GM12801 (cell line): ENCODE results near the gene DMRTB1.

Experiments
- CTCF ChIP-seq: IDR thresholded peaks from one replicate; pipeline ENCODE4 v1.5.1; 2011; ENCODE audit warnings: control low read depth; ENCODE audit not compliant: insufficient read length; ENCODE audit errors: extremely low read depth

DMRTB1 gene

DNA sequence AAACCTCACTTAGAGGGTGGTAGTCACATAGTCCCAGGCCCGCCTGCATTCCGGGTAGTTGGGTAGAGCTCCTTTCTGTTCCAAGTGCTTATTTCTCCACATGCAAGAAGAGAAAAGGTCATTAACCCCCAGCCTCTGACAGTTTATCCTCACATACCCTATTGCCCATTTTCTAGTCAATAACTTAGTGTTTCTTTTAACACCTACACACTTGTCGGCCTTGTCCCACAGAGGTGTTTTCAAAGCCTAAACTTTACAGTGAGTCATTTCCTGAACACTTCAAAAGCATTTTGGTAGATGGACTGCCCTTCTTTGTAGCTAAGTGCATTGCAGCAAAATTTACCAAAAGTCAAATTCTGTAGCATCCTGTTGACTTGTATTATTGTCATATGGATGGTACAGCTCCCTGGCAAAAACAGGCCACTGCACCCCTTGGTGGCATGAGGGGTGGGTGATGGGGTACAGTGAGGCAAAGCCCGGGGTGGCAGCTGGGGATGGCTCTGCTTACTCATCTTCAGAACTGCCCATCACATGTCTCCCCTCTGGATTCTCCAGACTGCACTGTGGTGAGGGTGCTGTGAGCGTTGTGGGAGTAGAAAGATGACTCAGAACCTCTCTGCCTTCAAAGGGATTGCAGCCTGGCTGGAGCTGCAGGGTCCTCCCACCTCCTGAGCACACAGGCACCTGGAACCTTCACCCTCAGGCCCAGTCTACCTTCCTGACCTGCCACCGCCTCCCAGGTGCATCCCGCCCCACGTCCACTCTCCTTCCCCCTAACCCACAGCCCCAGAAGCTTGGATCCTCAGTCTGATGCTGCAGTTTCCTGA is 45.8 kb upstream of the DMRTB1 start:
- no peak for TF ChIP-seq CTCF

DNA sequence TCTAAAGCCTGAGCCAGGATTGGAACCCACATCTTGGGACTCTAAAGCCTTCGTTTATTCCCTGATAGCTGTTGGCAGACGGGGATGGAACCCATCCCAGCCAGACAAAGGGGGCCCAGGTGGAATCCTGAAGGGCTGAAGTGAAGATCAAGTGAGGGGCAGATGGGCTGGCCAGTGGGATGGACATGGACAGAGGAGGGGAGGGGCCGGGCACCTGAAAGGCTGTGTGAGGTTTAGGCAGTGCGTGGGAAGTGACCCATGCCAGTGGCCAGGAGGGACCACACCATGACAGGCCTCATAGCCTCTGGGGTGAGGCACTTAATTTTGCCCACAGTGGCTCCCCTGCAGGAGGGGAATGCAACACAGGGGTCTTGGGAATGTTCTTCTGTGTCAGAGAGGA is 44.6 kb upstream of the DMRTB1 start:
- no peak for TF ChIP-seq CTCF

GRCh38 chr1:53415432-53415831 is 43.8 kb upstream of the DMRTB1 start:
- TF ChIP-seq CTCF, result no peak

DNA sequence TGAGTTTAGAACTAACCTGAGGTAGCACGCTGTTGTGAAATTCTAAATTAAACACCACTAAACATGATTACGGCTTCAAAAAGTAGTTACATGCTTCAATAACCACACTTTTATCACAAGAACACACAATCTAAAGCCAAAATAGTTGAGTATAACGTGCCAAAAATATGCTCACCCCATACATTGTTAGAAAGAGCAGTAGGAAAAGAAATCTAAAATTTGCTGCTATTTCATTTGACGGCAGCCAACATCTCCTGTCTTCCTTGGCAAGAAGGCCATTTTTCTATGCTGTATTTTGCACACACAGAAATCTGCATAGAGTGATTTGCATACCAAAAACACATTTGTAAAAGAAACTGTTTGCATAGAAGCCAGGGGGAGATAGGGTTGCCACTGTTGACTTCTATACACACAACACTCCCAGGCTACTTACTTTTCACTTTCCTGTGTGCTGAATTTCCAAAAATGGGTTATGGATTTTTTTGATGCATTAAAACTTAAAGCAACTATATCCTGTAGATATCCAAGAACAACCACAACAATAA is 42.9 kb upstream of the DMRTB1 start:
- TF ChIP-seq CTCF, result no peak

DNA sequence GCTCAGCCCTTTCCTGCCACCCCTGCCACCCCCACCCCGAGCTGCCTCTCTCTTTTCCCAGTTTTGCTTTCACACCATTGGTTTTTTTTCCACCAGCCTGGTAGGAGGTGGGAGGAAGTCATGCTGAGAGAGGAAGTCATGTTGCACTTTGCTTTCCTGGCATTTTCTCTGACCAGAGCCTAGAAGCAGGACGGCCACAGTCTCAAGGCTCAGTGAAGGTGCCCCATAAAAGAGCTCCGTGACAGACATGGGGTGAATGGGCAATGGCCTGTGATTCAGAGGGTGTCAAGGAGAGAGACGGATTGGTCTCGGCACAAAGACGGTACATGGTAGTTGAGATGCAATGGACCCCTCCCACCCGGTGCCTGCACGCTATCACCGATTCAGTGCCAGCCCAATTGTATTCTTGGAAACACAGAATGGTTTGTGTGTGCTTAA is 42.1 kb upstream of the DMRTB1 start:
- no peak for TF ChIP-seq CTCF

DNA sequence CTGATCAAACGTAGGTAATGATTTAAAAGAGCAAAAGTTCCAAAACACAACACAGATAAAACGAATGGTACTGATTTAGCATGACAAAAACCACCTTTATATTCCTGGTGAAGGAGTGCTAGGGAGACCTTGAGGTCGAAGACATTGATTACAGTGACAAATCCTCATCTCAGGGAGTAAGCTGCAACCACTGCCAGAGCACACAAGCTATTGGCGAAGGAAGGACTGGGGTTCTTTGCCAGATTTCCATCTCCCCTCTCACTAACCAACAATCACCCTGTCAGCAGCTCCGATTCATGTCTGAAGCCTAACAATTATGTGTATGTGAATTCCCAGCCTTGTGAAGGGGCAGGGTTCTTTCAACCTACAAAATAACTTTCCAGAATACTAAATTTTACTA is 40.2 kb upstream of the DMRTB1 start:
- no peak for TF ChIP-seq CTCF

GRCh38 chr1:53420341-53420740 is 38.9 kb upstream of the DMRTB1 start:
- no peak for TF ChIP-seq CTCF
